Activated CD8-positive, alpha-beta memory T cell treated with anti-CD3 and anti-CD28 coated beads for 1 hour (primary cell): ENCODE measurements around the gene DGCR8.
A peak's percentile ranks its signal among the peaks of the same experiment; 100 is the strongest.
"Not testable (repeated sequence)": the region's sequence is repeated elsewhere in the genome, so short reads cannot be mapped to it uniquely, and the experiment has no call there.

Source experiments
- DNase-seq, 2 donors: peaks; one replicate each; pipeline ENCODE4 v3.0.0-alpha.2; 2020; ENCODE audit warnings: low read depth in 1 of 2; ENCODE audit errors: extremely low read depth in 1 of 2

The DGCR8 gene

DNA sequence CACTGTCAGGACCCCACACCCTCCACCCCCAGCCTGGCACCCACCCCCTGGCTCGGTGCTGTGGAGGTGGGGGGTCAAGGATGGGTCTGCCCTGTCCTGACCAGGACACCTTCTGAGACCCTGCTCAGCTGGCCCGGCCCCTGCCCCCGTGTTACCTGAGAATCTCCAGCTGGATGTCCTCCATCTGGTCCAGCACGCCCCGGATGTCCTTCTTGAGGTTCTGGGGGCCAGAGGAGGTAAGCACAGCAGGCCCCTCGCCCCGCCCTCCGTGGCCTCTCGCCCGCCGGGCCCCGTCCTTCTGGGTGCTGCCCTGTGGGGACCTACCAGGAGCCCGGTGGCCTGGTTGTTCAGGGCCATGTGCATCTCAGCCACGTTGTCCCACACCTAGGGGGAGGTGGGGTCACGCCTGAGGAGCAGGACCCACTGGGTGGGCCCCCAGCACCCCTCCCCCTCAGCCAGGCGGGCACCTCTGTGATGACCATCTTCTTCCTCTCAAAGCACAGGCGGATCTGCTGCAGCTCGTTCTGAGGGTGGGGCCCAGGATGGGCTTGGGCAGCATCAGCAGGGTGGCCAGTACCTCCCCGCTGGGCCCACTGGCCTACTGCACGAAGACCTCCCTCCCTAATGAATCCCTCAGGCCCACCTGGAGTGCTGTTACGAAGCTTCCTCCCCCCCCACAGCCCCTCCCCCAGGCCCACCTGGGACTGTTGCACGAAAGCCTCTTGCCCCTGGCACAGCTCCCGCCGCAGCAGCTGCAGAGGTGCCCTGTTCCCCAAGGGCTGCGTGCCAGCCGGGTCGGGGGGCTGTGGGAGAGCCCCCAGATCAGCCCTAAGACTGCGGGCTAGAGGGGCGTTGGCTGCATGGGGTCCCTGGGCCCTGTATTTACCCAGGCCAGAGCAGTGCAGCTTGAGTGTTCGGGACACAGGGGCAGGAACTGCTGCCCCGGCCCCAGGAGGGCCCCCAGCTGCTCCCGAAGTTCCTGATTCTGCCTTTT is 69.5 kb downstream of the DGCR8 start:
- no peak for DNase-seq

DNA sequence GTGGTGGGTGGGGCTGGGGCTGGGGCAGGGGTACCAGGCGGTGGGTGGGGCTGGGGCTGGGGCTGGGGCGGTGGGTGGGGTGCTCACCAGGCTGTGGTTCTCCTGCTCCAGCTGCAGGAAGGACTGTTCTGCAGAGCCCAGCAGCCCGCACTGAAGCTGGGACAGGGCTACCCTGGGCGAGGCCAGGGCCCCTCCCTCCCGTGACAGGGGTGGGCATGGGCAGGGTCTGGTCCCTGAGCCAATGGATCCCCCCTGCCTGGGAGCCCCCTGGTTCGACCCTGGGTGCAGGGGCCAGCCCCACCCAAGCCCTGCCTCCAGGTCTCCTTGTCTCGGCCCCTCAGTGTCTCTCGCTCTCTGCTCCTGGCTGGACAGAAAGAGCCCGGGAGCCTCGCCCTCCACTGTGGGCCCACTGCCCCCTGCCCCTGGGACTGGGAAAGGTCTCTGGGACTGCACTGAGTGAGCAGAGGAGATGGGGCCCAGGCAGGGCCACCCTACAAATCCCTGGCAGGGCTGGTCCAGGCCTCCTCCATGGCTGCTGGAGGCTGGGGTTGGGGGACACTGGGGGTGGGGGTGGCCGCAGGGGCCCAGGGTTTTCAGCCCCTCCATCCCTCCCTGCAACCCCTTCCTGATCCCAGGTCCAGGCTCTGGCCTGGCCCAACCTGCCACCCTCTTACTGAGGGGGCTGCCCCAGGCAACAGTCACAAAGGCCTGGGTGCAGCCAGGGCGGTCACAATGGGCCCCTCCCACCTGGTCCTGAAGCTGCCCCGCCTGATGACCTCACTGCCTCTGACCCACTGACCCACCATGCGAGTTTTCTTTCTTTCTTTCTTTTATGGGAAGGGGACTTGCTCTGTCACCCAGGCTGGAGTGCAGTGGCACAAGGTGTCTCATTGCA is 70.6 kb downstream of the DGCR8 start, which contains the start of gene CCDC188:
TSS of gene CCDC188 (minus strand) at position 675 of the 895 bp plus-strand sequence. CDS start at position 606, 69 bp downstream.
- DNase-seq, result no peak

DNA sequence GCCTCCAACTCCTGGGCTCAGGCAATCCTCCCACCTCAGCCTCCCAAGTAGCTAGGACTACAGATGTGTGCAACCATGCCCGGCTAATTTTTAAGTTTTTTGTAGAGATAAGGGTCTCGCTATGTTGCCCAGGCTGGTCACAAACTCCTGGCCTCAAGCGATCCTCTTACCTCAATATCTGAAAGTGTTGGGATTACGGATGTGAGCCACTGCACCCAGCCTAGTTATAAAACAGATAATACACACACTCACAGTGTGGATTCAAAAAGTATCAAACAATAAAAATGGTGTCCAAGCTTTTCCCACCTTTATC is 71.2 kb downstream of the DGCR8 start:
- DNase-seq, result no peak

DNA sequence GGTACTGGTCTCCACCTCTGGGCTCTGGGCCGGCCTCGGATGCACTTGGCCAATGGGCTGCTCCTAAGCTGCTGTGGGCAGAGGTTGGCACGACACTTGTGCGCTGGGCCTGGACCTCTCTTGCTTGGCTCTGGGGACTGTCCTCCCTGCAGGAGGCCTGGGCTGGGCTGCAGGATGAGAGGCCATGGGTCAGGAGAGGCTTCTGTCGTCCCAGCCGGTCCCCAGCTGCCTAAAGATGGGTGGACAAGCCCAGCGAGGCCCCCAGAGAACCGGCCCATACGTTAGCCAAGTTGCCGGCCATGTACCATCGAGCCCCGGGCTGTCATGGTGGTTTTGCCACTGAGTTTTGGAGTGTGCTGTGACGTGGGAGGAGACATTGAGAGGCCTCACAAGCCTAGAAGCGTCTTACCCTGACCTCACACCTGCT is 72.4 kb downstream of the DGCR8 start:
- DNase-seq, result no peak

DNA sequence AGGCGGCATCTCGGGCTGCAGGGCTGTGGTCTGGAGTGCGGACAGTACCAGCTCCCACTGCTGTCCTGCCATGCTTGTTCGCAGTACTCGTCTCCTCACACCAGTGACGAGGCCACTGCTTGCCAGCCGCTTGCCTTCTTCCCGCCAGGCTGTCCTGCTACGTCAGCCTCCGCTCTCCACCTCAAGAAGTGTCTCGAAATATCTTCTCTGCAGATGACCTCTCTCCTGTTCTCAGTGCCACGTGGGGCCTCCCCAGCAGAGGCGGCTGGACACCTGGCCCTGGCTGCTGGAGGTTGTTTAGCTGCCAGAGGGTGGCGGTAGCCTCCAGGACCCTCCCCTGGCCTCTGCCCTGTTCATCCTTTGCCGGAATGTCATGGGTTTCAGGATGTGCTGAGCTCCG is 73.9 kb downstream of the DGCR8 start:
- DNase-seq, result no peak

DNA sequence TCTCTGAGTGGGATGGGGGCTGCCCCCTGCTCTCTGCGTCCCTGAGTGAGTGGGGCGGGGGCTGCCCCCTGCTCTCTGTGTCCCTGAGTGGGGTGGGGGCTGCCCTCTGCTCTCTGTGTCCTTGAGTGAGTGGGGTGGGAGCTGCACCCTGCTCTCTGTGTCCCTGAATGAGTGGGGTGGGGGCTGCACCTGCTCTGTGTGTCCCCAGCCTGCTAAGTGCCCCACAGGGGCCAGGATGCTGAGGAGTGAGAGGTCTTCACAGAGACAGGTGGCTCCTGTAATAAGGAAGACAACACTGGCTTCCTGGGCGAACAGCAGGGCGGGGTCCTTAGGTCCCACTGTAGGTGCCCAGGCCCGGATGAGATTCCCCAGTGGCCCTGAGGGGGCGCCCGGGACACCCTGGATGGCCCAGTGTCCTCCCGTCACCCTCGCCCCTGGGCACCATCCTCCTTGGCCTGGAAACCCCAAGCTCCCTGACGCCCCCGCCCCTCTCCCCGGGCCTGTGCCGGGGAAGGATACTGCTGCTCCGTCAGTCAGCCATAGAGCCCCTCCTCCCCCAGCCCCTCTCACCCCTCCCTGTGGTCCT is 74.7 kb downstream of the DGCR8 start:
- no peak for DNase-seq

DNA sequence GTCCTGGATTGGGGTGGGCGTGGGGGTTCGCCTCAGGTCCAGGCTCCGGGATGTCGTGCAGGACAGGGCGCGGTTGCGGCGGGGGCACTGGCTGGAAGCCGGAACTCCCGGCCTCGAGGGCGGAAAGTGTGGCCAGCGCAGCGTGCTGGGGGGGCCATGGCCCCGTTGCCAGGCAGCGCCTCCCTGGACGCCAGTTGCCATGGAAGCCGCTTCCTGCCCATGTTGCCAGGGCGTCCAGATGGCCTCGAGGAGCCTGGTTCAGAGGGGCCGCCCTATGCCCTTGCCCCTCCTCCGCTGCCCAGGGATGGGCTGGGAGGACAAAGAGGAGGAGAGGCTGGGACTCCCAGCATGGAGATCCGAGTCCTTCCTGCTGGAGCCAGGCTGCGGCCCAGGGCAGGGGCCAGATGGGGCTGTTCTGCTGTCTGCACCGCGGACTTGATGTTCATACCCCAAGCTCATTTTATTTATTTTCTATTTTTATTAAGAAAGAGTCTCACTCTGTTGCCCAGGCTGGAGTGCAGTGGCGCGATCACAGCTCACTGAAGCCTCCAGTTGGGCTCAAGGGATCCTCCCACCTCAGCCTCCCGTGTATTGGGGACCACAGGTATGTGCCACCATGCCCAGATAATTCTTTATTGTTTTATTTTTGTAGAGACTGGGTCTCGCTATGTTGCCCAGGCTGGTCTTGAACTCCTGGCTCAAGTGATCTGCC is 75.4 kb downstream of the DGCR8 start:
- no peak for DNase-seq

DNA sequence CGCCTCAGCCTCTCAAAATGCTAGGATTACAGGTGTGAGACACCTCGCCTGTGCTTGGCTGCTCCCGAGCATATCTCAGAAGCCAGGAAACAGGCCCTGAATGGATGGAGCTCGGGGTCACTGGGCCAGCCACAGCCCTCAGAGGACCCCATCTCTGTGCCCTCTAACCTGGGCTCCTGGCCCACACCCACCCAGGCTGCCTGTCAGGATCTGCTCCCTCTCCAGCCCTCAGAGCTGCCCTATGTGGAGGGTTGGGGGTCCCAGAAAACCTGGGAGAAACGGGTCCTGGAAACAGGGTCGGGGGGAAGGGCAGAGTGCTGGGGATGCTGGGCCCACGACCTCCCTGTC is 76.0 kb downstream of the DGCR8 start:
- no peak for DNase-seq

DNA sequence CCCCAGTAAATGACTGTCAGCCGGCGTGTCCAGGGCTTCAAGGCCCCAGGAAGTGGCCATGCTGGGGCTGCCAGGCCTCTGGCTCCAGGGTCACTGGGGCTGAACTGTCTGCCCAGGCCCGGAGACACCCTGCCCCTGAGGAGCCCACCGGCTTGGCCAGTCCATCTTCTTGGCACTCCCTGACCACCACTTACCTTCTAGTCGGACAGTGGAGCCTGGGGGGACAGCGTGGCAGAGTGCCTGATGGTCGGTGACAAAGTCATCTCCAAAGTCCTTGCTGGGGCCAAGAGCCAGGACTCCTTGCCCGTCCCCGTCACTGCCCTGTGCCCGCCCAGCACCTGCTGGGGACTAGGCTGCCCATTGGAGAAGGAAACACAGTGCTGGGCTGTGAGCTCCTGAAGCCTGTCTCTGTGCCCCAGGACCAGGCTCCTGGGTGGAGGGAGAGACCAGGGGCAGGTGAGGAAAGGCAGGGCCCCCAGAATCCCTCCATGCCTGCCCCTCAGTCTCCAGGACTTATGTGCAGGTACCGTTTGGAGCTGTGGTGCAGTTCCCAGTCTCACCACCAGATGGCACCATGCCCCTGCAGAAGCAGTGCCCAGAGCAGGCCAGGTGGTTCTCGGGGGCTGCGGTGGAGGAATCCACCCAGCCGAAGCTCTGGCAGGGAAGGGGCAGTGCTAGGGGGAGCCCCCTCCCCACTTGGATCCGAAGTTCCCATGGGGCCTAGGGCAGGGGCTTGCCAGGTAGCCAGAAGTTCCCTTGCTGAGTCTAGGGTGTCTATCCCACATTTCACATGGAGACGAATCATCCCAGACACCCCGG is 76.8 kb downstream of the DGCR8 start:
- peak; percentile 68 to 86 for DNase-seq

DNA sequence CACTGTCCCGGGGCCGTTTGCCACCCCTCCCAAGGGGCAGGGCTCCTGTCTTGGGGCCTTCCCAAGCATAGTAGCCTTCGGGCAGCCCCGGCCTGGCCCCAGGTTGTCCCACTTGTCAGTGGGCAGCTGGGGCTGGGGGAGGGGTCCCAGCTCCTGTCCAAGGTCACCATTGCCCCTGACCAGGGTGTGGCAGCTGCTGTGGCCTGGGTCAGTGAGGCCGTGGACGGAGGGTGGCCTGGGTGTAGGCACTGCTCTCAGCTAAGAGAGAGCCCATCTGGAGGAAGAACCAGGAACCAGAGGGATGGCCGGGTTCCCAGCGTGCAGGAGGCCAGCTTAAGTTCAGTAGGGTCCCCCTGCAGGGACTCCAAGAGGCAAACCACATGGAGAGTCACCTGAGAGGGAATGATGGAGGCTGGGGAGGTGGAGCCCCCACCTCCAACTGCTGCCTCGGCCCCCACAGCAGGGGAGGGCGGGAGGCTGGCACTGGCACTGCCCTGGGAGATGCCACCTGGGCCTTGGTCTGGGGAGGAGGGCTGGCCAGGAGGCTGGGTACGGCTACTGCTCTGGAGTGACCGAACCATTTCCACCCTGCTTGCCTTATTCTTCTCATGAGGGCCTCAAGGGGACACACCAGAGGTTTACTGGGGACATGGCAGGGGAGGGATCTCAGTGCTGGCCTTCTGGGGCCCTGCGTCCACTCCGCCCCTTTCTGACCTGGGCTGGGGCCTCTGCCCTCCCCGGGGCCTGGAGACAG is 77.6 kb downstream of the DGCR8 start:
- no peak for DNase-seq

DNA sequence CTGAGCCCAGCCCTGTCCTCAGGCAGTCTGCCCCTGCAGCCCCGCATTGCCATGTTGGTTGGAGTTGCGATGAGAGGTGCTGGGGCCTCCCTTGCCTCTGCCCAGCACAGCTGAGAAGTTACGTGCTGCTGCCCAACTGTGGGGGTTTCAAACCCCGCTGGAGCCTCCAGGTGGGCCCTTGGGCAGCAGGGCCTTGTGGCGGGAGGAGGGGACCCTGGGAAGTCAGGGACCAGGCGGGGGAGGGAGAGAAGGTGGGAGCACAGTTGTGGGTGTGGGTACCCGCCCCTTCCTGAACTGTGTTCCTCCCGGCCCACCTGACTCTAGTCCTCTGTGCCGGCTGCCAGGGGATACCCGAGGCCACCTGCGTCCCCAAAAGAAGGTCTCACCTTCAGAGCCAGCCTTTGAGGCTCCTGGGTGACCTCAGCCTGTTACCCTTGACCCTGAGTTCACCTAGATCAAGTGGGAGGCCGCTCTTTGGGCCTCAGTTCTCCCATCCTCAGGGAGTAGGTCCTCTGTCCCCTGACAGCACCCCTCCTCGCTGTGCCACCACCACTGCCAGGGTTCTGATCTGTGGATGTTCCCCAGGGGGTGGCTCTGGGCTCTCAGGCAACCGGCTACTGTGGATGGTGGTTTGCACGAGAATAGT is 78.5 kb downstream of the DGCR8 start:
- no peak for DNase-seq

DNA sequence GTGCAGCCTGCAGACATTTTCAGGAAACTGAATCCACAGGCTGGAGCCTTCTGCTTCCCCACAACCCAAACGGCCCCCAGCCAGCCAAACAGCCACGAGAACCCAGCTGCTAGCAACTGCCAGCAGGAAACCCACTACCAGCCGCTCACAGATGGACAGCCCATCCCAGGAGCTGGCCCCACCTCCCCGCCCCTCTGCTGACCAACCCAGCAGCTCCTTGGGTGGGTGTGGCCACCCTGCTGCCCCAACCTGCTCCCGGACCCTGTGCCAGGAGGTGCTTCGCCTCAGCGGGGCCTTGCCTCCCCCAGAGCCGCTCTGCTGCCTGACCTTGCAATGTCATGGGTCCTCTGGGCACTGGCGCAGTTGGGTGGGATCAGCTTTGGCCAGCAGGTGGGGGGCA is 79.0 kb downstream of the DGCR8 start:
- DNase-seq, result no peak

DNA sequence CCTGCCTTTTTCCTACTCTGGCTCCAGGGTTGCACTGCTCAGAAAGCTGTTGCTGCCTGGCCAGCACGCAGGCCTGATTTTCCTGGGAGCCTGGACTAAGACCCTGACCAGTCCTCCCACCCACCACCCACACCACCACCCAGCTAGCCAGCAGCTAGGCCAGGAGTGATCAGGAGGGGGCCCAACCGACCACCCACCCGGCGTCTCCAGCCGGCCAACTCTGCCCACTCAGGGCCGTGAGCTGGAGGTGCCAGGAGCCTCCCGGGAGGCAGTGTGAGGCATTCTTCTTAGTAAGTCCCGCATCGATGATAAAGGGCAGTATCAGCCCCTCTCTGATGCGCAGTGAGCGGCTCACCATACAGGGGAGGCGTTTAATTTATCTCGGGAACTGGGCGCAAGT is 79.5 kb downstream of the DGCR8 start:
- not testable (repeated sequence) for DNase-seq

DNA sequence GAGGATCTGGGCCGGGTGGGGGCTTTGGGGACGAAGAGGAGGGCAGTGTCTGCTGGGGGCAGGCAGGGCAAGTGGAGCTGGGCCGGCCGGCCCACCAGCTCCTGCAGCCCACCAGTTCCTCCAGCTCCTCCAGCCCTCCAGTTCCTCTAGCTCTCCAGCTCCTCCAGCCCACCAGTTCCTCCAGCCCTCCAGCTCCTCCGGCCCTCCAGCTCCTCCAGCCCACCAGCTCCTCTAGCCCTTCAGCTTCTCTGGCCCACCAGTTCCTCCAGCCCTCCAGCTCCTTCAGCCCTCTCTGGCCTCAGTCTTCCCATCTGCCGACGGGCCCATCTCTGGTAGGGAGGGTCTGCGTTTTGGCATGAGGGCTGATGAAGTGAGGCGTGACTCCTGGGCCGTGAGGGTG is 80.0 kb downstream of the DGCR8 start:
- no peak for DNase-seq
